GM12878 (cell line): ENCODE measurements around the gene LRRC14B.

Experiments
- BCL3 ChIP-seq: IDR thresholded peaks from 2 replicates; pipeline ENCODE4 v1.6.1; 2011; ENCODE audit warnings: borderline replicate concordance, low read depth, mild to moderate bottlenecking, moderate library complexity, low read length; ENCODE audit not compliant: insufficient read depth, poor library complexity, severe bottlenecking
- CHD4 ChIP-seq: fragments of 200-600 bp; sonication (generic); IDR thresholded peaks from 2 replicates; pipeline ENCODE4 v1.6.1; 2016; ENCODE audit warnings: mild to moderate bottlenecking
- CTCF ChIP-seq, 3 experiments: IDR thresholded peaks in 2 of 3; conservative IDR thresholded peaks in 1 of 3; 2 replicates each; pipeline ENCODE4 v1.5.1; 2011; ENCODE audit warnings: low read depth in 3 of 3, low read length in 3 of 3, mild to moderate bottlenecking in 3 of 3, control low read depth in 2 of 3, moderate library complexity in 2 of 3, inconsistent platforms in 1 of 3, mixed read lengths in 1 of 3; ENCODE audit not compliant: control insufficient read depth in 2 of 3, insufficient read depth in 1 of 3; ENCODE audit errors: extremely low read depth in 1 of 3
- EED ChIP-seq: sonication (generic); IDR thresholded peaks from 2 replicates; pipeline ENCODE4 v1.6.1; 2016; ENCODE audit warnings: antibody characterized with exemption, low read depth
- EGR1 ChIP-seq, 2 experiments: IDR thresholded peaks; 1 replicate in 1 of 2; 2 replicates in 1 of 2; pipeline ENCODE4 v1.6.1; 2011 to 2012; ENCODE audit warnings: low read depth in 2 of 2, low read length in 2 of 2, borderline replicate concordance in 1 of 2, mild to moderate bottlenecking in 1 of 2, moderate library complexity in 1 of 2
- EZH2 ChIP-seq: IDR thresholded peaks from 2 replicates; pipeline ENCODE4 v1.6.1; 2012; ENCODE audit warnings: low read depth, mild to moderate bottlenecking, control low read depth, inconsistent platforms, low read length, borderline replicate concordance; ENCODE audit not compliant: control insufficient read depth
- PML ChIP-seq: IDR thresholded peaks from 2 replicates; pipeline ENCODE4 v1.6.1; 2012; ENCODE audit warnings: low read length, inconsistent platforms
- POLR2A ChIP-seq: IDR thresholded peaks from 2 replicates; pipeline ENCODE4 v1.6.1; 2011; ENCODE audit warnings: low read depth, mild to moderate bottlenecking, low read length
- POLR2AphosphoS5 ChIP-seq: IDR thresholded peaks from 2 replicates; pipeline ENCODE4 v1.6.1; 2011; ENCODE audit warnings: mild to moderate bottlenecking, low read length, inconsistent platforms
- SREBF2 ChIP-seq: IDR thresholded peaks from 2 replicates; pipeline ENCODE4 v1.6.1; 2012; ENCODE audit warnings: mild to moderate bottlenecking, low read length
- ZBTB40 ChIP-seq: fragments of 450-650 bp; IDR thresholded peaks from 2 replicates; pipeline ENCODE4 v1.6.1; 2016; ENCODE audit warnings: mild to moderate bottlenecking, moderate library complexity, borderline replicate concordance
- TF ChIP-seq, protein P1 (sequence below): fragments of 450-650 bp; IDR thresholded peaks from 2 replicates; pipeline ENCODE4 v1.6.1; 2017; ENCODE audit warnings: mild to moderate bottlenecking
- TF ChIP-seq, protein P2 (sequence below): IDR thresholded peaks from 2 replicates; pipeline ENCODE4 v1.6.1; 2011; ENCODE audit warnings: low read depth, mild to moderate bottlenecking, low read length, moderate library complexity, borderline replicate concordance; ENCODE audit errors: extremely low read depth

DNA sequence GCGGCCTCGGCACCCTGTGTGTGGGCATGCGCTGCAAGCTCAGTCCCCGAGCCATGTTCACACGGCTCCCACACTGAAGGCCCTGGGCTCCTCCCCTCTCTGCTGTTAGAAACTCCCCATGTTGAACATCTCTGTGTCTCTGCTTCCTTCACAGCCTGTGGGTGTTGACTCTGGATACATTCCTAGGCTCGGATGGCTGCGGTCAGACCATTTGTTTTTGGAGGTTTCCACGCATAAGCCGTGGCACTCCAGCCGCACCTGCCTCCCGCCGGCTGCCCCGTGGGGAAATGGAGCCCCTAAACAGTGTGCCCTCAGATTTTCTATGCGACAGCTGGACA, 31.2 kb upstream of the LRRC14B start:
- TF ChIP-seq SREBF2 (no peak), EED (no peak), POLR2A (no peak), EGR1 (IDR thresholded peaks at IDR 0.05; ENCODE audit: borderline replicate concordance in 1 of 2, low read depth in 2 of 2, low read length in 2 of 2) (no peak), CHD4 (no peak), EZH2 (no peak), CTCF (IDR thresholded peaks at IDR 0.05 in 2 of 3, conservative IDR thresholded peaks at IDR 0.05 in 1 of 3; ENCODE audit: control insufficient read depth in 2 of 3, extremely low read depth in 1 of 3, insufficient read depth in 1 of 3, low read depth in 3 of 3, low read length in 3 of 3) (no peak), ZBTB40 (no peak), POLR2AphosphoS5 (no peak), BCL3 (no peak), PML (no peak)
- TF ChIP-seq, protein P1, sequence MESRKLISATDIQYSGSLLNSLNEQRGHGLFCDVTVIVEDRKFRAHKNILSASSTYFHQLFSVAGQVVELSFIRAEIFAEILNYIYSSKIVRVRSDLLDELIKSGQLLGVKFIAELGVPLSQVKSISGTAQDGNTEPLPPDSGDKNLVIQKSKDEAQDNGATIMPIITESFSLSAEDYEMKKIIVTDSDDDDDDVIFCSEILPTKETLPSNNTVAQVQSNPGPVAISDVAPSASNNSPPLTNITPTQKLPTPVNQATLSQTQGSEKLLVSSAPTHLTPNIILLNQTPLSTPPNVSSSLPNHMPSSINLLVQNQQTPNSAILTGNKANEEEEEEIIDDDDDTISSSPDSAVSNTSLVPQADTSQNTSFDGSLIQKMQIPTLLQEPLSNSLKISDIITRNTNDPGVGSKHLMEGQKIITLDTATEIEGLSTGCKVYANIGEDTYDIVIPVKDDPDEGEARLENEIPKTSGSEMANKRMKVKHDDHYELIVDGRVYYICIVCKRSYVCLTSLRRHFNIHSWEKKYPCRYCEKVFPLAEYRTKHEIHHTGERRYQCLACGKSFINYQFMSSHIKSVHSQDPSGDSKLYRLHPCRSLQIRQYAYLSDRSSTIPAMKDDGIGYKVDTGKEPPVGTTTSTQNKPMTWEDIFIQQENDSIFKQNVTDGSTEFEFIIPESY = no peak
- TF ChIP-seq, protein P2, sequence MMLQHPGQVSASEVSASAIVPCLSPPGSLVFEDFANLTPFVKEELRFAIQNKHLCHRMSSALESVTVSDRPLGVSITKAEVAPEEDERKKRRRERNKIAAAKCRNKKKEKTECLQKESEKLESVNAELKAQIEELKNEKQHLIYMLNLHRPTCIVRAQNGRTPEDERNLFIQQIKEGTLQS = no peak
